CD14-positive monocyte (primary cell): ENCODE measurements around the gene YES1. TPM values are rescaled to one million over a fixed set of nuclear protein-coding genes. Genes with fewer than 3 reads are reported as not detected.
"Not testable (repeated sequence)": the region's sequence is repeated elsewhere in the genome, so short reads cannot be mapped to it uniquely, and the experiment has no call there.

Experiments used
- DNase-seq, 3 donors: peaks; one replicate each; pipeline ENCODE4 v3.0.0-alpha.2; 2011 to 2022
- H2AFZ ChIP-seq: 2 replicates; pipeline ENCODE4 v1.6.0; 2012; ENCODE audit warnings: mild to moderate bottlenecking, low read depth, low read length, inconsistent platforms; ENCODE audit not compliant: insufficient read depth, poor library complexity, severe bottlenecking
- H3K27ac ChIP-seq, 2 donors: 1 replicate in 1 of 2; 2 replicates in 1 of 2; pipeline ENCODE4 v1.5.1; 2012 to 2013; ENCODE audit warnings: low read length in 2 of 2, control low read depth in 1 of 2, inconsistent platforms in 1 of 2, low read depth in 1 of 2, mild to moderate bottlenecking in 1 of 2
- H3K27me3 ChIP-seq, 2 donors: one replicate each; pipeline versions ENCODE4 v1.6.0 to v1.6.1; 2011 to 2013; ENCODE audit warnings: low read length in 2 of 2; ENCODE audit not compliant: control insufficient read depth in 2 of 2, insufficient read depth in 2 of 2
- H3K36me3 ChIP-seq, 2 donors: replicated peaks in 1 of 2; 1 replicate in 1 of 2; 2 replicates in 1 of 2; pipeline versions ENCODE4 v1.5.1 to v1.6.1; 2012 to 2013; ENCODE audit warnings: low read length in 2 of 2, control low read depth in 1 of 2, inconsistent platforms in 1 of 2, mild to moderate bottlenecking in 1 of 2; ENCODE audit not compliant: insufficient read depth in 2 of 2, control insufficient read depth in 1 of 2
- H3K4me1 ChIP-seq, 2 donors: 1 replicate in 1 of 2; 2 replicates in 1 of 2; pipeline versions ENCODE4 v1.5.1 to v1.6.1; 2012 to 2013; ENCODE audit warnings: low read length in 2 of 2, control low read depth in 1 of 2, inconsistent platforms in 1 of 2, mild to moderate bottlenecking in 1 of 2, moderate library complexity in 1 of 2; ENCODE audit not compliant: insufficient read depth in 2 of 2, control insufficient read depth in 1 of 2
- H3K4me2 ChIP-seq: replicated peaks from 2 replicates; pipeline ENCODE3; 2012; ENCODE audit warnings: low read length, moderate library complexity, mild to moderate bottlenecking; ENCODE audit not compliant: poor library complexity, severe bottlenecking; ENCODE audit errors: extremely low read depth
- H3K4me3 ChIP-seq, 3 experiments: fragments of 200-600 bp in 1 of 3; sonication (generic) in 1 of 3; replicated peaks in 1 of 3; 1 replicate in 2 of 3; 2 replicates in 1 of 3; pipeline ENCODE4 v1.5.1; 2011 to 2013; ENCODE audit warnings: low read length in 3 of 3, mild to moderate bottlenecking in 3 of 3, control low read depth in 2 of 3, low read depth in 2 of 3, inconsistent platforms in 1 of 3, moderate library complexity in 1 of 3
- H3K79me2 ChIP-seq: 2 replicates; pipeline ENCODE4 v1.6.0; 2012; ENCODE audit warnings: mild to moderate bottlenecking, control low read depth, inconsistent platforms, low read length, moderate library complexity; ENCODE audit not compliant: insufficient read depth
- H3K9ac ChIP-seq: 2 replicates; pipeline ENCODE4 v1.6.0; 2017; ENCODE audit warnings: low read length, mild to moderate bottlenecking; ENCODE audit not compliant: insufficient read depth, poor library complexity, severe bottlenecking
- H3K9me3 ChIP-seq, 2 donors: replicated peaks in 1 of 2; 1 replicate in 1 of 2; 2 replicates in 1 of 2; pipeline versions ENCODE4 v1.5.1 to v1.6.1; 2012 to 2013; ENCODE audit warnings: low read length in 2 of 2, control low read depth in 1 of 2; ENCODE audit not compliant: control insufficient read depth in 1 of 2, insufficient read depth in 1 of 2
- H4K20me1 ChIP-seq: 2 replicates; pipeline ENCODE4 v1.6.0; 2012; ENCODE audit warnings: mild to moderate bottlenecking, low read length, control low read depth, moderate library complexity; ENCODE audit not compliant: insufficient read depth
- H3K27ac Mint-ChIP-seq, 7 donors: one replicate each; pipeline ENCODE4 v1.8.0; 2020; ENCODE audit warnings: mild to moderate bottlenecking in 7 of 7, mixed read lengths in 7 of 7, moderate library complexity in 6 of 7, inconsistent platforms in 2 of 7
- H3K27me3 Mint-ChIP-seq, 3 donors: one replicate each; pipeline ENCODE4 v1.8.0; 2021 to 2022; ENCODE audit warnings: low read depth in 3 of 3, mild to moderate bottlenecking in 3 of 3, mixed read lengths in 3 of 3, moderate library complexity in 3 of 3, inconsistent platforms in 1 of 3
- H3K36me3 Mint-ChIP-seq, 2 donors: one replicate each; pipeline ENCODE4 v1.8.0; 2020; ENCODE audit warnings: mixed read lengths in 2 of 2, inconsistent platforms in 1 of 2, mild to moderate bottlenecking in 1 of 2
- H3K4me1 Mint-ChIP-seq: one replicate; pipeline ENCODE4 v1.8.0; 2020; ENCODE audit warnings: mild to moderate bottlenecking, mixed read lengths
- H3K4me3 Mint-ChIP-seq, 2 donors: one replicate each; pipeline ENCODE4 v1.8.0; 2020; ENCODE audit warnings: mild to moderate bottlenecking in 2 of 2, mixed read lengths in 2 of 2, moderate library complexity in 1 of 2
- H3K9me3 Mint-ChIP-seq, 7 donors: one replicate each; pipeline ENCODE4 v1.8.0; 2020 to 2022; ENCODE audit warnings: mixed read lengths in 7 of 7, mild to moderate bottlenecking in 6 of 7, moderate library complexity in 6 of 7, inconsistent platforms in 2 of 7
- WGBS: methylation state at CpG from one replicate; pipeline ENCODE4 v1.1.5; 2013; ENCODE audit warnings: missing lambda C conversion rate; ENCODE audit not compliant: insufficient coverage; 5-methylcytosine and 5-hydroxymethylcytosine counted together
- intact Hi-C, 2 donors: fragments of 100-400 bp; cut with micrococcal nuclease; formaldehyde crosslinking; loops; one replicate each; pipeline versions ENCODE4 v1.15.0 to v1.15.1; 2023
- polyA plus RNA-seq, 3 donors: library from polyadenylated mRNA; depleted of rRNA in 1 of 3; unstranded in 2 of 3; stranded (reverse) in 1 of 3; fragments of 300-500 nt in 2 of 3; fragments of >200 nt in 1 of 3; fragmentation: Illumina TruSeq in 2 of 3; gene quantifications; 1 replicate in 2 of 3; 2 replicates in 1 of 3; pipeline ENCODE4 v1.2.3, GENCODE V29; 2012 to 2021
- TF ChIP-seq, protein P1 (sequence below): fragments of 200-600 bp; IDR thresholded peaks from one replicate; pipeline ENCODE4 v1.8.0; 2022; ENCODE audit warnings: antibody characterized with exemption, mild to moderate bottlenecking

YES1 gene
- polyA plus RNA-seq, 3 donors = not detected

DNA sequence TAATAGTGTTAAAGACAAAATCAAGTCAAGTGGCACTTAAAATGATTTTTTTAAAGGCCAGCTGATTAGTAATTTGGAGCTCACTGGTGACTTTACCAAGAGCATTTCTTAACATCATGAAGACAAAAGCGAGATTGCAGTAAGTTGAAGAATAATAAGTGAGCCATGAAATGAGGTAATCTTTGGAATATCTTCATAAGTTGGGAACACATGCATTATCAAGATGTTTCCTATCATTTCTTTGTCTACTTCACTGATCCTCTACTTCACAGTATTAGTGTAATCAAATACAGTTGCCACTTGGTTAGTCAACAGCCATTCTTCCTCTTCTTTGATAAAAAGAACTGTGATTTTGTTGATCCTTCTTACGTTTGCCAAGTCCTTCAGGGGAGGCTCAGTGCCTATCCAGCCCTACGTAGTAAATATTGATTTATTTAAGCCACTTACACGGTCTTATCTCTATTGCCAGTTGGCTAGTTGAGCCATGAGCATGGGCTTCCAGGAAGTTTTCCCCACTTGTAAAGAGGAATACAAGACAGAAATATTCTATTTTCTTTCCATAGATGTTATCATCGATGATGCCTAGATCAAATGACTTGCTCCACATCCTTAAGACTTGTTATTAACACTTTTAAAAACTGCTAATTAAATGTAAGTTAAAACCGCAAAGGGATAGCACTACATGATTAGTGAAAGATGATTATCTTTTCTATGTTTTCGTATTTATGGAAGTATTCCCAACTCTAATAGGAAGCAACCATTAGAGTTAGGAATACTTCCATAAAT is 46.1 kb downstream of the YES1 start:
- Mint-ChIP-seq H3K36me3 (no peaks in the 10 kb centered on the region), H3K4me3 (no peak overlapping the region), H3K27me3 (peaks cover 25 to 42% (median 26%) of the 10 kb centered on the region in 3 donors), H3K27ac (no peak overlapping the region), H3K4me1 (no peaks in the 10 kb centered on the region), H3K9me3 (peaks cover 0 to 4% (median 2%) of the 10 kb centered on the region in 7 donors)
- intact Hi-C loops = no loop called here
- H2AFZ ChIP-seq = no peak overlapping the region
- H3K4me1 ChIP-seq = no peaks in the 10 kb centered on the region
- H3K9ac ChIP-seq = no peak overlapping the region
- no peaks in the 10 kb centered on the region for H4K20me1 ChIP-seq
- H3K4me2 ChIP-seq = no peak overlapping the region
- H3K27ac ChIP-seq = no peak overlapping the region
- TF ChIP-seq, protein P1, sequence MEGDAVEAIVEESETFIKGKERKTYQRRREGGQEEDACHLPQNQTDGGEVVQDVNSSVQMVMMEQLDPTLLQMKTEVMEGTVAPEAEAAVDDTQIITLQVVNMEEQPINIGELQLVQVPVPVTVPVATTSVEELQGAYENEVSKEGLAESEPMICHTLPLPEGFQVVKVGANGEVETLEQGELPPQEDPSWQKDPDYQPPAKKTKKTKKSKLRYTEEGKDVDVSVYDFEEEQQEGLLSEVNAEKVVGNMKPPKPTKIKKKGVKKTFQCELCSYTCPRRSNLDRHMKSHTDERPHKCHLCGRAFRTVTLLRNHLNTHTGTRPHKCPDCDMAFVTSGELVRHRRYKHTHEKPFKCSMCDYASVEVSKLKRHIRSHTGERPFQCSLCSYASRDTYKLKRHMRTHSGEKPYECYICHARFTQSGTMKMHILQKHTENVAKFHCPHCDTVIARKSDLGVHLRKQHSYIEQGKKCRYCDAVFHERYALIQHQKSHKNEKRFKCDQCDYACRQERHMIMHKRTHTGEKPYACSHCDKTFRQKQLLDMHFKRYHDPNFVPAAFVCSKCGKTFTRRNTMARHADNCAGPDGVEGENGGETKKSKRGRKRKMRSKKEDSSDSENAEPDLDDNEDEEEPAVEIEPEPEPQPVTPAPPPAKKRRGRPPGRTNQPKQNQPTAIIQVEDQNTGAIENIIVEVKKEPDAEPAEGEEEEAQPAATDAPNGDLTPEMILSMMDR = no peak
- H3K79me2 ChIP-seq = no peaks in the 10 kb centered on the region
- no CpG with 5 or more reads among the region's 7 CpGs for WGBS
- H3K36me3 ChIP-seq = no peaks in the 10 kb centered on the region
- no peak for DNase-seq
- no peak overlapping the region for H3K4me3 ChIP-seq
- H3K9me3 ChIP-seq = no peaks in the 10 kb centered on the region
- H3K27me3 ChIP-seq = peaks cover 5 to 30% of the 10 kb centered on the region in 2 donors

DNA sequence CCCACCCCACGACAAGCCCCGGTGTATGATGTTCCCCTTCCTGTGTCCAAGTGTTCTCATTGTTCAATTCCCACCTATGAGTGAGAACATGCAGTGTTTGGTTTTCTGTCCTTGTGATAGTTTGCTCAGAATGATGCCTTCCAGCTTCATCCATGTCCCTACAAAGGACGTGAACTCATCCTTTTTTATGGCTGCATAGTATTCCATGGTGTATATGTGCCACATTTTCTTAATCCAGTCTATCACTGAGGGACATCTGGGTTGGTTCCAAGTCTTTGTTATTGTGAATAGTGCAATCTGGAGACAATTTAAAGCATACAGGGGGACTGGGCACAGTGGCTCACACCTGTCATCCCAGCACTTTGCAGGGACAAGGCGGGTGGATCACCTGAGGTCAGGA is 52.2 kb downstream of the YES1 start:
- H3K4me1 ChIP-seq, H3K27ac ChIP-seq, H3K27ac Mint-ChIP-seq, H4K20me1 ChIP-seq, H3K4me3 Mint-ChIP-seq, H2AFZ ChIP-seq, H3K4me3 ChIP-seq, H3K9ac ChIP-seq, H3K36me3 ChIP-seq, H3K4me1 Mint-ChIP-seq, intact Hi-C loops, H3K9me3 ChIP-seq, H3K79me2 ChIP-seq, H3K9me3 Mint-ChIP-seq, H3K36me3 Mint-ChIP-seq, DNase-seq, H3K4me2 ChIP-seq: not testable (repeated sequence)
- peaks cover 7 to 37% of the 10 kb centered on the region in 2 donors for H3K27me3 ChIP-seq
- peaks cover 25 to 44% (median 34%) of the 10 kb centered on the region in 3 donors for H3K27me3 Mint-ChIP-seq
- WGBS = 100% methylated on average over 1 of the region's 4 CpGs
